ENCODE data around the gene GRK4.
A peak's percentile ranks its signal among the peaks of the same experiment; 100 is the strongest.
"Not testable (repeated sequence)": the region's sequence is repeated elsewhere in the genome, so short reads cannot be mapped to it uniquely, and the experiment has no call there.

The GRK4 gene

DNA sequence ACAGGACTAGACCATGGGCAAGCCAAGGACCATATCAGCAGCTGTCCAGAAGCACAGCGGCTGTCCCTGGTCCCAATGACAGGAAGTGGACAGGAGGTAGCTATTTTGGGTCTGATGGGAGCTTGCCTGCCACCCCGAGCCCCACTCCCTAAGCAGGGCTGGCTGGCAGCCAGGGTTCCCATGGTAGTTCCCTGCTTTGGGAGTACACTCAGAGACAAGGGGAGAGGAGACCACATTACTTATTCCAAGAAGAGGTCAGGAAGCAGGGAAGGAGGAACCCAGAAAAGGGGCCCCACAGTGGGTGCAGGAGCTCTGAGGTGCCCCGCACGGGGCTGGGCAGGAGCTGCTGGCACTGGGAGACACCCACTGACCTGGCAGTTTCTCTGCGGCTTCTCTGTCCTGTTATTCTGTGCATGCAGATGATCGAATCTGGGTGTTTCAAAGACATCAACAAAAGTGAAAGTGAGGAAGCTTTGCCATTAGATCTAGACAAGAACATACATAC, 74.6 kb downstream of the GRK4 start:
- no peak for DNase-seq (ENCODE audit: low read depth in 4 of 4, low spot score in 1 of 4)

DNA sequence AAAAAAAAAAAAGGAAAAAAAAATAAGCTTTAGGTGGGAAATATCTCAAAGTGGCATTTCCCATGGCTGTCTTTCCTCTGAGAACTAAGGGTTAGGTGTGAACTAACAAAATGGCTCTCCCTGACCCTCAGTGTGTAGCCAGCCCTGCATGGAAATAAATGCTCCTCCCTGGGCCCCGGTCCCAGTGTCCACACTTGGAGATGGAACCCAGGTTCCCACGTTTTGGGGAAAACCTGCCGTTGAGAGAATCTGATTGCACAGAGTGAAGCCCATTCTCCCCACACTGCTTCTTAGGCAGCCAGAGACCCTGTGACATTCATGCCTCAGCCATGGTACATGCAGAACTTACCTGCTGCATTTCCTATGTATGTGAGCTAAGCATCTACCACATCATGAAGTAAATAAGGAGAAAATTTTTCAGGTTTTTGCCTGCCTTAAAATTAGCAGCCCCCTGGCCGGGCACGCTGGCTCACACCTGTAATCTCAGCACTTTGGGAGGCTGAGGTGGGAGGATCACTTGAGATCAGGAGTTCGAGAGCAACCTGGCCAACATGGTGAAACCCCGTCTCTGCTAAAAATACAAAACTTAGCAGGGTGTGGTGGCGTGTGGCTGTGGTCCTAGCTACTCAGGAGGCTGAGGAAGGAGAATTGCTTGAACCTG, 76.5 kb downstream of the GRK4 start:
- no peak for DNase-seq (ENCODE audit: low read depth in 4 of 4, low spot score in 1 of 4)

DNA sequence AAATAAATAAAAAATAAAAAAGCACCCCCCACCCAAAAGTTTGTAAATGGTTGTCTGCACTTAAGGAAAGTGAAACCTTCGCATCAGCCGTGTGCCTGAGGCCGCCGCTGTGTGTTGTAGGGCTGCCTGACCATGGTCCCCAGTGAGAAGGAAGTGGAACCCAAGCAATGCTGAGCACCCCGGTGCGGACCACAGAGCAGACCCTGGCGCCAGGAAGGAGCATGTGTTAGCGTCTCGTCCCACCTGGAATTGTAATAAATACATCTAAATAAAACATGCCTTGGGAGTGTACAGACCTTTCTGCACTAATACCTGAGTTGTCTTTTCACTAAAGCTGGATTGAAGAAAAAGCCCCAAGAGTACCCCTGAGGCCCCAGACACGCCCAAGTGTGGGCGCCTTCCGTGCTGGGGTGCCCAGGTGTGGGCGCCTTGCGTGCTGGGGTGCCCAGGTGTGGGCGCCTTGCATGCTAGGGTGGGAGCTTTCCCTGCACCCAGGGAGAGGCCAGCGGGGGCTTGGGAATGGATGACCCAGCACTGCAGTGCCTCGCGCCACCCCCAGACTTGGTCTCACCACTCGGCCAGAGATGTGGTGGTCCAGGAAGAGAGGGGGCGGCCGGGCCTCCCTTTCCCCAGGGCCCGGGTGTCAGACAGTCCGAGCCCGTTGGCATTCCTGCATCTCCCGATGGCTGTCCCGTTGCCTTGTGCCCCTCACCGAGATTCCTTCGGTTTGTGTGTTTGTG, 77.3 kb downstream of the GRK4 start:
- DNase-seq (ENCODE audit: low read depth in 4 of 4, low spot score in 1 of 4): no peak

DNA sequence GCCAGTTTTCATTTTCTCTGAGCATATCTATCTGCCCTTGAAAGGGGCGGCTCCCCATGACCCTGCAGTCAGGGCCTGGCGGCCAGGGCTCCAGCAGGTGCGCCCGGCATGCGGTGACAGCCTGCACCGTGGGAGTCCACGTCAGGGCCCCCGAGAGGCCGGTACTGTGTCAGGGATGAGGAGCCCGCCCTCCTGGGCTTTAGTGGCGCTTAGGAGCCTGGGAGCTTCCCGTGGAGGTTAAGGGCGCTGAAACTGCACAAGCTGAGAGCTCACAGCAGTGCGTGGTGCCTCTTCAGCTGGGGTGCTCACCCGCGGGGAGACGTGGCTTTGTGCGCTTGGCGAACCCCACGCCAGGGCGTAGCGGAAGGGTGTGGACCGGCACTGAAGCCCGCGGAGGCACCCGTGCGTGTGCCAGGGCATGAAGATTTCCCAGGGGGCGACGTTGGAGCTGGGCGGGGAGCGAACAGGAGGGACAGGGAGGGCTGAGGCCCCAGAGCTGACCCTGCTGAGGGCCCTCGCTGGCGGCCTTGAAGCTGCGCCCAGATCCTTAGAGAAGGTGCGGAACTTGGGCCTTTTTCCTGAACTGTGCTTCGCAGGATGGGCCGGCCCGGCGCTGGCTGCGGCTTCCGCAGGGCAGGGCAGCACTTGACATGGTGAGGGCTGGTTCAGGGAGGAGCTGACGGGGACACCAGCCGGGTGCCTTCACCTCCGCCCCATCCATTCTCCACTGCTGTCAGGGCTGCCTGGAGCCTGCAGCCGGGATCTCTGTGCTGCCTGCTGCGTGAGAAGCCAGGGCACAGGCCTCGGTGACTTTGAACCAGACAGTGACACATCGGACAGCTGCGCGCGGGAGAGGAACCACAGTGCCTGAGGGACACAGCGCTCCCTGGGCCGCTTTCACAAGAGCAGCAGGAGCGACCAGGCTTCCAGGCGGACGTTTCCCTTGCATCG, 78.1 kb downstream of the GRK4 start:
- peak in 1 of 4 experiments; percentile 9 for DNase-seq (ENCODE audit: low read depth in 4 of 4, low spot score in 1 of 4)

DNA sequence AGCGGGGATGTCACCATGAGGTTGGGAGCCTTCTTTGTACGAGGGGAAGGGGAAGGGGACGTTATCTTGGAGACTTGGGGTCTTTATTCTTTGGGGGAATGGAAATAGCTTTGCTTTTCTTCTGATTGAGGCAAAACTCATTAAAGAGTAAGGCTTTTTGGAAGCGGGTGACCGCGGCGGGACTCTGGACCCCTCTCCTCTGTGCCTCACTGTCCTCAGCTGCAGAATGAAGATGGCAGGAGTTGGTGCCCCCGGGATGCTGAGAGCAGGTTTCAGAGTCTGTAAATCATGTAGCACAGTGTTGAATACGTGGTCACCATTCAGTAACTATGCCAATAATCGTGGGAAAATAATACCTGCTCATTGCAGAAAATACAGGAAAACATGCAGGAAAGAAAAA, 78.9 kb downstream of the GRK4 start:
- DNase-seq (ENCODE audit: low read depth in 4 of 4, low spot score in 1 of 4): no peak

DNA sequence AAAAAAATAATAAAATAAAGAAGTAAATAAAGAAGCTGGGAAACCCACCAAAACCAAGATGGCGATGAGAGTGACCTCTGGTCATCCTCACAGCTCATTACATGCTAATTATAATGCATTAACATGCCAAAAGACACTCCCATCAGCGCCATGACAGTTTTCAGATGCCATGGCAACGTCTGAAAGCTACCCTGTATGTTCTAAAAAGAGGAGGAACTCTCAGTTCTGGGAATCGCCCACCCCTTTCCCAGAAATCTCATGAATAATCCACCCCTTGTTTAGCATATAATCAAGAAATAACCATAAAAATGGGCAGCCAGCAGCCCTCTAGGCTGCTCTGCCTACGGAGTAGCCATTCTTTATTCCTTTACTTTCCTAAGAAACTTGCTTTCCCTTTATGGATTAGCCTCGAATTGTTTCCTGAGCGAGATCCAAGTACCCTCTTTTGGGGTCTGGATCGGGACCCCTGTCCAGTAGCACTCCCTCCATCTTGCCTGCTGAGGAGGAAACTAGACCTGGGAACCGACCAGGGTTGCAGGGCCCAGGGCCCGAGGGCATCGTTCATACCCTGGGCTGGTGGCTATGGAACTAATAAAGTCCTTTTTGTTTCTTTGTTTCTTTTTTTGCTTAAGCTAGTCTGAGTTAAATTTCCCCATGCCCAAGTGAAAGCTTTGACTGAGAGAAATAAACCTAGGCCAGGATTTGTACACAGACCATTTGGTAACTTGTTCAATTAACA, 80.1 kb downstream of the GRK4 start:
- no peak for DNase-seq (ENCODE audit: low read depth in 4 of 4, low spot score in 1 of 4)

DNA sequence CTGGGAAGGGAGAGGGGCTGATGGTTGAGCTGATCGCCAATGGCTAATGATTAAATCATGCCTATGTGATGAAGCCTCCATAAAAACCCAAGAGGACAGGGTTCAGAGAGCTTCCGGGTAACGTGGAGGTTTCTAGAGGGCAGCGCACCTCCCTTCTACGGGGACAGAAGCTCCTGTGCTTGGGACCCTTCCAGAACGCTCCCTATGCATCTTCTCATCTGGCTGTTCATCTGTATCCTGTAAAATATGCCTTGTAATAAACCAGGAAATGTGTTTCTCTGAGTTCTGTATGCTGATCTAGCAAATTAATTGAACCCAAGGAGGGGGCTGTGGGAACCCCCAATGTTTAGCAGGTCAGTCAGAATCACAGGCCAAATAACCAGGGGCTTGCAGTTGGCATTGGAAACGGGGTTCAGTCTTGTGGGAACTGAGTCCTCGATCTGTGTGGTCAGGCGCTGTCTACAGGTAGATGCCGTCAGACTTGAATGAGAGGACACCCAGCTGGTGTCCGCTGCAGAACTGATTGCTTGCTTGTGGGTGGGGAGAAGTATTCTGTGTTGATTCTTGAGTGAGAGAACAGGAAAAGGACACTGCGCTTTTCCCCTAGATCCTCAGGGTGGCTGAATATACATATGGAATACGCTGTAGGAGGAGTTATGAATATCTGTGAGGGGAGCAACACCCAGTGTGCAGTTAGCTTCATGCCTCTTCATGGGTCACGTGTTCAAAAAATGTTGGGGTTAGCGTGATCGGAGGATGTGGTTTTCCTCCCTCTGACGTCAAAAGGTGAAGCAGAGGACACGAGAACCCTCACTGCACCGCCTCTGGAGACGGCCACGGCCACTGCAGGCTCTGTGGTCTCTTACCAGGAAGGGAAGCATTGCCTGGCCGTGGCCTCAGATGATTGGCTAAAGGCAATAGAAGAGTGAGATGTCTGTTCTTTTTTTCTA, 81.8 kb downstream of the GRK4 start:
- DNase-seq (ENCODE audit: low read depth in 4 of 4, low spot score in 1 of 4): peak in 1 of 4 experiments; percentile 37

DNA sequence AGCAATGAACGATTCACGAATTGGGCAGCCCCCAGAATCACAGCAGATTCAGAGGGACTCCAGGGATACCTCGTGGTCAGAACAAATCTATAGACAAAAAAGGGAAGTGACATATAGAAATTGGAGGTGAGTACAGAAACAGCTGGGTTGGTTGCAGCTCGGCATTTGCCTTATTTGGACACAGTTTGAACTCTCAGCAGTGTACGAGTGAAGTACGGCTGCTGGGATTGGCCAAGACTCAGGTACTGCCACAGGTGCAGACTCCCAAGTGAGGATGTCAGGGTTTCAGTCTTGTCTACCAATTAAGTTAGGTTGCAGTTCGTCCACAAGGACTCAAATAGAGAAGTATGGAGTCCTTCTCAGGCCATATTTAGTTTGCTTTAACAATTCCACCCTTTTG, 82.8 kb downstream of the GRK4 start:
- DNase-seq (ENCODE audit: low read depth in 4 of 4, low spot score in 1 of 4): no peak

DNA sequence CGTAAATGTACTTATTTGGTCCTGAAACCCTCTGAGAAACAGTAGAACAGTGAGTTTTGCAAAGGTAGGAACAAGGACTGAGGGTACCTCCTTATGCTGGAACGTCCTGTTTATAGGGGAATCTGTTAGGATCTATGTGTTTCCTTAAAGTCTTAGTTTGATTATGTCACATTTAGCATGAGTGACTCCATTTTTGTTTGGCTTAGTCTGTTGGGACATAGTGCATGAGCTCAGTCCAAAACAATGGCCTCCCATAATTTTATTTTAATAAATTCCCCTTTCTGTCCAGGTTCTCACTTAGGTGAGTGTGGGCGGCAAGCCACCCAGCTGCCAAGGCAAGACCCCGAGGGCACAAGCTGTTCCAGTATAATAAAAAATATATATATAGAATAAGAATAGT, 83.3 kb downstream of the GRK4 start:
- no peak for DNase-seq (ENCODE audit: low read depth in 4 of 4, low spot score in 1 of 4)

DNA sequence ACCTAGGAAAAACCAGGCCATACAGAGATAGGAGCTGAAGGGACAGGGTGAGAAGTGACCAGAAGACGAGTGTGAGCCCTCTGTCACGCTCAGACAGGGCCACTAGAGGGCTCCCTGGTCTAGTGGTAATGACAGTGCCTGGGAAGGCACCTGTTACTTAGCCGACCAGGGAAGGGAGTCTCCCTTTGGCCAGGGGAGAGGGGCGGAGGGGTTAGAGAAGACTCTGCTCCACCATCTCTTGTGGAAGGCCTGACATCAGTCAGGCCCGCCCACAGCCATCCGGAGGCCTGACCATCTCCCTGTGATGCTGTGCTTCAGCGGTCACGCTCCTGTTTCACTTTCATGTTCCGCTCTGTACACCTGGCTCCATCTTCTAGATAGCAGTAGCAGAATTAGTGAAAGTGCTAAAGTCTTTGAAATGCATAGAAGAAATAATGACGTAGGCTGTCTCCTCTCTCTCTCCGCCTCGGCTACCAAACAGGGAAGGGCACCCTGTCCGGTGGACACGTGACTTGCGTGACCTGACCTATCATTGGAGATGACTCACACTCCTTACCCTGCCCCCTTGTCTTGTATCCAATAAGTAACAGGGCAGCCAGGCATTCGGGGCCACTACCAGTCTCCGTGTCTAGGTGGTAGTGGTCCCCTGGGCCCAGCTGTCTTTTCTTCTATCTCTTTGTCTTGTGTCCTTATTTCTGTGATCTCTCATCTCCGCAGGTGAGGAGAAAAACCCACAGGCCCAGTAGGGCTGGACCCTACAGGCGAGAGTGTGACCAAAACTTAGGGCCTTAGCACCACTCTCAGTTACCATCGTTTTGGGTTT, 84.3 kb downstream of the GRK4 start:
- DNase-seq (ENCODE audit: low read depth in 4 of 4, low spot score in 1 of 4): peak; percentile 33 to 65 (median 36)

DNA sequence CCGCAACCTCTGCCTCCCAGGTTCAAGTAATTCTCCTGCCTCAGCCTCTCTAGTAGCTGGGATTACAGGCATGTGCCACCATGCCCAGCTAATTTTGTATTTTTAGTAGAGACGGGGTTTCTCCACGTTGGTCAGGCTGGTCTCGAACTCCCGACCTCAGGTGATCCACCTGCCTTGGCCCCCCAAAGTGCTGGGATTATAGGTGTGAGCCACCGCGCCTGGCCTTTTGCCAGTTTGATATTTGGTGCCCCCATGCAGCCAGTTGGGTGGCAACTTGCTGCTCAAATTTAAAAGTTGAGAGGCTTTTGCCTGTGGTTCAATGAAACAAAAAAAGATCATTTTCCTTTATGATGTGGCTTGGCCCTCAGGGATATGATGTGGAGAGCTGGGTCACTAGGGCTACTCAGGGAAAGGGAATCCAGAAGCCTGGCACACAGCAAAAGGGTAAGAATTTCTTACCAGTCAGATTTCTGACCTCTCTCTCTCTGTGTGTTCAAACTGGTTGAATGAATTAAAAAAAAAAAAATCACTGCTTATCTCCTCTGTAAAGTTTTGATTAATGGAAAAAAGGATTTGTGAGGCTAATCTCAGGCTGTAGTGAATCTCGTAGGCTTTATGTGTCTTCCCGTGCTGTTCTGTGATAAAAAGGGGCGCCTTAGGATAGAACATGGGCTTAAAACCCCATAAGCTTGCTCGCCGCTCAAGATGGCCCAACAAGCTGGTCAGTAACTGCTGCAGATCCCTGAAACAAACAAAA, 87.9 kb downstream of the GRK4 start:
- DNase-seq (ENCODE audit: low read depth in 4 of 4, low spot score in 1 of 4): not testable (repeated sequence)

DNA sequence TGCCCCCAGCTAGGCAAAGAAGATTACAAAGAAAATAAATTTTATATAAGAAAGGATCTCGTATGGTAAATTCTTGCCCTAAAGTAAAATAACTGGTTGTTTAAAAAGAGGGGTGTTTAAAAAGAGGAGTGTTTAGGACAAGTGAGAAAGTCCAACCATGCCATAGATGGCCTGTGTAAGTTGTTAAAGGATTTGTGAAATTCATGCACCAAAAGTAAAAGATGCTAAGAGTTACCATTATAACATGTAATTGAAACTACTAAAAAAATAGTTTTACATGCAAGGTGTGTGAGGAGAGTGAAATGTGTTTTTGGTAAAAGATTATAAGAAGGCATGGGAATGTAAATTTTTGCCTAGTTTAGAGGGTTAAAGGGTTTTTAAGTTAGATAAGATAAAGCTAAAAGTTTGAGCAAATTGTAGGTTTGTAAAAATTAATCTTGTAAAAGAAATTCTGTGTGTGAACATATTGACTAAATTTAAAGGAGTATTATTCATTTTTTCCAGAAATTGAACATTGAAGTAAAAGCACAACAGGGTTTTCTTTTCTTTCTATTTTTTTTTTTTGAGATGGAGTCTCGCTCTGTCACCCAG, 90.9 kb downstream of the GRK4 start:
- no peak for DNase-seq (ENCODE audit: low read depth in 4 of 4, low spot score in 1 of 4)

DNA sequence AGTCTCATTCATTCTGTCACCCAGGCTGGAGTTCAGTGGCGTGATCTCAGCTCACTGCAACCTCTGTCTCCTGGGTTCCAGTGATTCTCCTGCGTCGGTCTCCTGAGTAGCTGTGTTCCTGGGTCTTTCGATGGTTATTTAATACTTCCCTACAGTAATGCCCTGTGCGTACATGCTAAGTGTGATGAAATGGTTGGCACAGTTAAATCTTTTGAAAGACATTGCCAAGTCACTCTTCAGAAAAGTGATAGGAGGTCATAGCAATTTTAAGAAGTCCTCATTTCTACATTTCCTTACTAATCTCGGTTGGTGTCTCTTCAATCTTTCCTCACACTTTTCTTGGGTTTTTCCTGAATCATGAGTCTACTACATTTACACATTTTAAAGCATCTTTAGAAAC, 96.6 kb downstream of the GRK4 start:
- no peak for DNase-seq (ENCODE audit: low read depth in 4 of 4, low spot score in 1 of 4)

DNA sequence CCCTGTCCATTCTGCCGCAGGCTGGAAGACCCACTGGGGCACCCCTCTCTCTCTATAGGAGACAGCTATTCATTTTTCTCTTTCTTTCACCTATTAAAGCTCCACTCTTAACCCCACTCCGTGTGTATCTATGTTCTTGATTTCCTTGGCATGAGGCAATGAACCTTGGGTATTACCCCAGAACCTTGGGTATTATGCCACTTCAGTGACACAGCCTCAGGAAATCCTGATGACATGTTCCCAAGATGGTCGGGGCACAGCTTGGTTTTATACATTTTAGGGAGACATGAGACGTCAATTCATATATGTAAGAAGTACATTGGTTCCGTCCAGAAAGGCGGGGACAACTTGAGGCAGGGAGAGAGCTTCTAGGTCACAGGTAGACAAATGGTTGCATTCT, 97.6 kb downstream of the GRK4 start:
- no peak for DNase-seq (ENCODE audit: low read depth in 4 of 4, low spot score in 1 of 4)

DNA sequence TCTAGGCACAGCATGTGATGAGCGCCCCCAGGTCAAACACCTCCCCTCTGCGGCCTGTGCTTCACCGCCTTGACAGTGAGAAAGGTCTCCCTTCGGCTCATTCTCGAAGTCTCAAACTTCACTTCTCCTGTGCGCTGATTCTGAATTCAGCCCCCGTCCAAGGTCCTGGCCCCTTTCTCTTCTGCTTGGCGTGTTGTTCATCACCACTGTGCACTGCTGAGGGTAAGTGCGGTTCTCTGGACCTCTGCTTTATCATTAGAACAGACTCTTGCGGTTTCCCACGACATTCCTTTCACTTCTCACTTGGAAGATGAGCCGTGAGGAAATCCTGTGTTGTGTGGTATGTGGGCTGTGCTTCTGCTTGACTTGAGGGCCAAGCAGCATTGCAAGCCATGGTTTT, 99.1 kb downstream of the GRK4 start:
- DNase-seq (ENCODE audit: low read depth in 4 of 4, low spot score in 1 of 4): no peak

DNA sequence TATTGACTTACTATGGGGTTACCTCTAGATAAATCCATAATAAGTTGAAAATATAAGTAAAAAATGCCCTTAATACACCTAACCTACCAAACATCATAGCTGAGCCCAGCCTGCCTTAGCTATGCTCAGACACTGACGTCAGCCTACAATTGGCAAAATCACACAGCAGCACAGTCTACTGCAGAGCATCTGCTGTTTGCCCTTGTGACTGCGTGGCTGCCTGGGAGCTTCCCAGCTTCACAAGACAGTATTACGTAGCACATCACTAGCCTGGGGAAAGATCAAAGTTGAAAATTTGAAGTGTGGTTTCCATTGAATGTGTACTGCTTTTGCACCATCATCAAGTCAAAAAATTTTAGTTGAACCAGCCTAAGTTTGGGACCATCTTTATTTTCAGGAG, 102.2 kb downstream of the GRK4 start:
- no peak for DNase-seq (ENCODE audit: low read depth in 4 of 4, low spot score in 1 of 4)

DNA sequence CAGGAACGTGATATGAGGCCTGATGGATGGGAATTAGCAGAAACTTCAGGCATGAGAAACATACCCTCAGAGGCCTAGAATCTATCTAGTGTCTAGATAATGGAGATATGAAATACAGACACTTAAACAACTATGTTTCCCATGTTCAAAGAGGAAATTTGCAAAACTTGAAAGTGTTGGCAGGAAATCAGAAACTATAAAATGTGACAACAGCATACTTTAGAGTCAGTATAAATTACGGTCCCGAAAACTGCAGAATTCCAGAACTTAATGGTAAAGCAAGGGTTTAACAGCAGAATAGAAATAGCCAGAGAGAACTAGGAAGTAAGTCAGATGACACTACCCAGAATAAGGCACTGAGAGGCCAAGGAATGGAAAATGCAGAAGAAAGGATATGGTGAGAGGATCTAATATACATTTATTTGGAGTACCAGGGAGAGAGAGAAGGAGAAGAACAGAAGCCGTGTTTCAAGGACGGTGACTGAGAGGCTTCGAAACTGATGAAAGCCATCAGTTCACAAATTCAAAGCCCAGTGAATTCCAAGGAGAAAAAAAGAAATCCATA, 103.5 kb downstream of the GRK4 start:
- DNase-seq (ENCODE audit: low read depth in 4 of 4, low spot score in 1 of 4): no peak
